ENCODE data around the gene NEO1. TPM values are rescaled to one million over a fixed set of nuclear protein-coding genes. Genes with fewer than 3 reads are reported as not detected.

The NEO1 gene
- total RNA-seq, 1 donor from 2014 or later, result 26.6 TPM

DNA sequence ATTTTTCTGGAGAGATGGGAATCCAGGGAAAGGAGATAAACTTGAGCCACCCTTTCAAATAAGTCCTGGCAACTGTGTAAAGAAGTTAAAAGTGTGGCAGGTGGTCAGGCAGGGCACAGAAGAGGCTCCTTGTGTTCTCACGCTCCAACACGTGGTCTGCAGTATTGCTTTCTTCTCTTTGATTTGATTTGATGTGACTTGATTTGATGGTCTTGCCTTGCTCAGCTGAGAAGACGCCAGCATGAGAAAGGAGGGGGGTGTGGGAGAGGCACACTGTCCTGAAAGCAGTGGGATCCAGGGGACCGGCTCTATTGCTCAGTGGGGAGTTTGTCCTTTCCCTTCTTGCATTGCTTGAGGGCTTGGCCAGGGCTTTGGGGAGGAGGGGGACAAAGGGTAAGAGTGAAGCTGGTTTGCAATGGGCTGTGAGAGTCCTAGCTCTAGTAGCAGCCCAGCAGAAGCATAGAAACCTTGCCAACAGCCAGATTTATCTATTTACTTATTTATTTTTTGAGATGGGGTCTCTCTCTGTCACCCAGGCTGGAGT, 25.7 kb upstream of the NEO1 start:
- no peak for DNase-seq (ENCODE audit: low read depth)
- Histone ChIP-seq H3K36me3 (ENCODE audit: control insufficient read depth, insufficient read depth, low read length) (no peaks in the 10 kb centered on the region), H3K27me3 (ENCODE audit: control insufficient read depth, insufficient read depth, low read length) (no peaks in the 10 kb centered on the region), H3K4me3 (ENCODE audit: low read depth, low read length) (no peak overlapping the region)
- TF ChIP-seq, protein P1, sequence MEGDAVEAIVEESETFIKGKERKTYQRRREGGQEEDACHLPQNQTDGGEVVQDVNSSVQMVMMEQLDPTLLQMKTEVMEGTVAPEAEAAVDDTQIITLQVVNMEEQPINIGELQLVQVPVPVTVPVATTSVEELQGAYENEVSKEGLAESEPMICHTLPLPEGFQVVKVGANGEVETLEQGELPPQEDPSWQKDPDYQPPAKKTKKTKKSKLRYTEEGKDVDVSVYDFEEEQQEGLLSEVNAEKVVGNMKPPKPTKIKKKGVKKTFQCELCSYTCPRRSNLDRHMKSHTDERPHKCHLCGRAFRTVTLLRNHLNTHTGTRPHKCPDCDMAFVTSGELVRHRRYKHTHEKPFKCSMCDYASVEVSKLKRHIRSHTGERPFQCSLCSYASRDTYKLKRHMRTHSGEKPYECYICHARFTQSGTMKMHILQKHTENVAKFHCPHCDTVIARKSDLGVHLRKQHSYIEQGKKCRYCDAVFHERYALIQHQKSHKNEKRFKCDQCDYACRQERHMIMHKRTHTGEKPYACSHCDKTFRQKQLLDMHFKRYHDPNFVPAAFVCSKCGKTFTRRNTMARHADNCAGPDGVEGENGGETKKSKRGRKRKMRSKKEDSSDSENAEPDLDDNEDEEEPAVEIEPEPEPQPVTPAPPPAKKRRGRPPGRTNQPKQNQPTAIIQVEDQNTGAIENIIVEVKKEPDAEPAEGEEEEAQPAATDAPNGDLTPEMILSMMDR (IDR thresholded peaks at IDR 0.05; ENCODE audit: insufficient read depth, low read length, poor library complexity, severe bottlenecking), result no peak

DNA sequence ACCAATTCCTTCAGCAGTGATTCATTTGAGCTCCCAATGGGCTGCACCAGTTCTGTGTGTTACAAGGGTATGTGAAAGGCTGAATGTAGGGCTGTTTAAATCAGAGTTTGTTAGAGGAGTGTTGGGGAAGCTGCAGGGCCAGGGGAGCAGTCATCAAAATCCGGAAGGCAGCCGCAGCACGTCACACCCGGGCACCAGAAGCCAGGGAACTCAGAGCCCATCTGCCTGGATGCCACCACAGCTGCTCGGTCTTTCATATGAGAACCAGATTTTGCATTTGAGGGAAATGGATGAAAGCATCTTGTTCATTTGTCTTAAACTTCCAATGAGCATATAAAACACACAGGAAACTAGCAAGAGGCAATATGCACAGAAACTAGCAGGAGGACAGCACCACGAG, 24.2 kb upstream of the NEO1 start:
- no peaks in the 10 kb centered on the region for H3K36me3 ChIP-seq (ENCODE audit: control insufficient read depth, insufficient read depth, low read length)

DNA sequence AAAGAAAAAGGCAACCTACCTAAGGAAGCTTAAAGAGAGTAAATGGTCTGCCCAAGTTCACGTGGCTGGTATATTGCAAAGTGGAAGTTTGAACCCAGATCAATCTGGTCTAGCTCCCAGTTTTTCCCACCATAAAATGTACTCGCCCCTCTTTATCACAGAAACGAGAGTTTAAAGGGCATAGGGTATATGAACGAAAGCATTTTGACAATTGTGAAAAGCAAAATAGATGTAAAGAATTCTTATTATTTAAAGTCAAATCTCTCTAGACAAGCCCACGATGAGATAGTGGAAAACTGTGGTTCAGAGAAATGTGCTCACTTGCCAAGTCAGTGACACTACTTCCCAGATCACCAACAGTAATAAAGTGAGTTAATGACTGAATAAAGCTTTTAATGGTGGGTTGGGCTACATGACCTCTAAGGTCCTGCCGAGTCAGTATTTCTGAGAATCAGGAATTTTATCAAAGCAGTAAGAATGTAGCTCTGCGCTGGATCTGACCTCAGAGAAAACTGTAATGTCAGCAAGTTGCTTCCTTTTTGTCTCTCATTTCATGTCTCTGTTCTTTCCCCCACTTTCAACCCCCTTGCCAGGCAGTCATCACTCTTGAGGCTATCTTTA, 23.3 kb upstream of the NEO1 start:
- DNase-seq (ENCODE audit: low read depth), result no peak
- TF ChIP-seq, protein P1 (IDR thresholded peaks at IDR 0.05; ENCODE audit: insufficient read depth, low read length, poor library complexity, severe bottlenecking), result no peak
- Histone ChIP-seq H3K36me3 (ENCODE audit: control insufficient read depth, insufficient read depth, low read length) (no peaks in the 10 kb centered on the region), H3K4me3 (ENCODE audit: low read depth, low read length) (no peak overlapping the region), H3K27me3 (ENCODE audit: control insufficient read depth, insufficient read depth, low read length) (no peaks in the 10 kb centered on the region)

More for the DNA sequence above, 24.2 kb upstream of the NEO1 start:
- Histone ChIP-seq H3K27me3 (ENCODE audit: control insufficient read depth, insufficient read depth, low read length) (no peaks in the 10 kb centered on the region), H3K4me3 (ENCODE audit: low read depth, low read length) (no peak overlapping the region)
- DNase-seq (ENCODE audit: low read depth), result no peak
- TF ChIP-seq, protein P1 (IDR thresholded peaks at IDR 0.05; ENCODE audit: insufficient read depth, low read length, poor library complexity, severe bottlenecking), result no peak

DNA sequence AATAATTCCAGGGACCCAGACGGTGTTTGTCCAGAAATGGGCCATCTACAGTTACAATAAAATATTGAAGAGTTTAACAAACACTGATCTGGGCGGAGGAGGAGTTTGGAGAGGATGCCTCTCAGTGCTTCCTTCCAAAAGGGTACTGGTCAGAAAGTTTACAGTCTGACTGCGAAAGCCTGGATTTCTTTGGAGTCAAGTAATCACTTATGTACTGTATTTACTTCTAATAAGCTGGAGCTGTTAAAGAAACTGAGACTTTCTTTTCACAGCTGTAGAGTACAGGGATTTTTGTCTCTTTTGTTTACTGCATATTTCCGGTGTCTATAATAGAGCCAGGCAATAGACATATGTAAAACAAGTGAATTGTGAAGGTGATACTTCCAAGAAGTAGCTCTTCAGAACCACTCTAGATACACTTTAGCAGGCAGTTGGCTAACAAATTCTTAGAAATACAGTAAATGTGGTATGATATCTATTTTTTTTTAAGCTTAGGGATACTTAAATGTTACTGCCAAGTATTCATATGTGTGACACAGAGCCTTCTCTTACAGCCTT, 22.1 kb upstream of the NEO1 start:
- Histone ChIP-seq H3K27me3 (ENCODE audit: control insufficient read depth, insufficient read depth, low read length) (no peaks in the 10 kb centered on the region), H3K36me3 (ENCODE audit: control insufficient read depth, insufficient read depth, low read length) (no peaks in the 10 kb centered on the region)
- TF ChIP-seq, protein P1 (IDR thresholded peaks at IDR 0.05; ENCODE audit: insufficient read depth, low read length, poor library complexity, severe bottlenecking), result no peak

DNA sequence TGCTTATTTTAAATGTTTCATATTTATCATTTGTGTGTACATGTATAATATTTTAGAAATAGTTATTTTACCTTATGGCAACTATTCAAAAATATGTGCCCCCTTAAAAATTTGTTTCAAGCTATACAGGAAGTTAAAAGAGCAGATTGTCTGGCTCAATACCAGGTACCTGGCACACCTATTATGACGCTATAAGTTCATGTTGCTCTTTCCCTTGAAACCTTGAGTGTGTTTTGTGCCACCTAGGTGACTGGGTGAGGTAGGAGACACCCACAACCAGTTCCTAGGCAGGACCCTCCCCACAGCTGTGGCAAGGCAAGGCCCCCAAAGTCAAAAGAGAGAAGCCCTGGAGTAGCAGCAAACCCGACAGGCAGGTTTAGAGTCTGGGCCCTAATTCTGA, 20.6 kb upstream of the NEO1 start:
- H3K36me3 ChIP-seq (ENCODE audit: control insufficient read depth, insufficient read depth, low read length), result no peaks in the 10 kb centered on the region
- H3K4me3 ChIP-seq (ENCODE audit: low read depth, low read length), result no peak overlapping the region
- H3K27me3 ChIP-seq (ENCODE audit: control insufficient read depth, insufficient read depth, low read length), result no peaks in the 10 kb centered on the region
- DNase-seq (ENCODE audit: low read depth), result no peak
- TF ChIP-seq, protein P1 (IDR thresholded peaks at IDR 0.05; ENCODE audit: insufficient read depth, low read length, poor library complexity, severe bottlenecking), result no peak

More for the DNA sequence above, 22.1 kb upstream of the NEO1 start:
- H3K4me3 ChIP-seq (ENCODE audit: low read depth, low read length), result no peak overlapping the region
- no peak for DNase-seq (ENCODE audit: low read depth)
